ENCODE measurements around the gene SLC29A3. TPM values are rescaled to one million over a fixed set of nuclear protein-coding genes. Genes with fewer than 3 reads are reported as not detected.

SLC29A3 gene
- total and polyA plus RNA-seq, 2 of the 8 experiments (the other 6 are each of a cell fraction or from before 2014, with no cell fraction given) = 14.0 to 24.6 TPM

DNA sequence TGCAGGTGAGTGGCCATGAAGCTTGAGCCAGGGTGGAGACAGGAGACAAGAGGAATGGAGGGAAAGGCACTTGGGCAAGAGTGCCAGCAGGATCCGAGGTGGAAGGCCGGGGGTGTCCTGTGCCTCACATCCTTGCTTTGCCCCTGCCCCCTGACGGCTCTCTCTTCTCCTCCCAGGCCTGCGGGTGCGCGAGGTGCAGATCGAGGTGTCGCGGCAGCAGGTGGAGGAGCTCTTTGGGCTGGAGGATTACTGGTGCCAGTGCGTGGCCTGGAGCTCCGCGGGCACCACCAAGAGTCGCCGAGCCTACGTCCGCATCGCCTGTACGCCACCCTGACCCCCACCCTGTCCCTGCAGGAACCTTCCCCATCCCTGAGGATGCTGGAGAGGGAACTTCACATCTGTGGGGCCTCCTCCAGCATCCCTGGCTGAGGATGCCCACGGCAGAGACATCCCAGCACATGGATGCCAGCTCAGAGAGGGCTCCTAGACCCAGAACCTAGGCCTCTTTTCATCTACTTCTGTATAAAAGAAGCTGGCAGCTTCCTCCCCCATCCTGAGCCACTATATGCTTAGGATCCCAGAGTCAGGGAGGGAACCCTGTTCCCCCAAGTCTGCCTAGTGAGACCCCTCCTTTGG lies 34.4 kb upstream of the SLC29A3 start:
- no peak overlapping the region for H2BK120ac ChIP-seq (replicated peaks; ENCODE audit: low read depth, low read length)
- peak overlapping the region; percentile 52; the same call in 1 of the 2 replicates for H2BK5ac ChIP-seq (ENCODE audit: low read depth, low read length)
- no peak overlapping the region for H2BK20ac ChIP-seq (ENCODE audit: low read length)
- H3K4ac ChIP-seq (replicated peaks; ENCODE audit: insufficient read length, low read depth, low read length) = no peak overlapping the region
- no peak overlapping the region for H3K4me2 ChIP-seq (ENCODE audit: insufficient read depth in 1 of 2, low read depth in 2 of 2, low read length in 2 of 2)
- no peaks in the 10 kb centered on the region for H3K79me2 ChIP-seq (ENCODE audit: control insufficient read depth in 1 of 2, insufficient read depth in 2 of 2, low read length in 2 of 2)
- no peak overlapping the region for H2AK5ac ChIP-seq (ENCODE audit: low read depth, low read length)
- DNase-seq (ENCODE audit: low read depth in 1 of 2, low spot score in 2 of 2) (no peak), FAIRE-seq (no peak)
- H3K27ac ChIP-seq (ENCODE audit: low read depth, low read length) = no peak overlapping the region
- H3K4me1 ChIP-seq (replicated peaks in 1 of 4; ENCODE audit: control insufficient read depth in 3 of 4, insufficient read depth in 4 of 4, low read length in 3 of 4) = peaks cover 0 to 4% (median under 1%) of the 10 kb centered on the region in 4 experiments; a peak in 3 of 7 replicates
- peaks cover 2 to 11% of the 10 kb centered on the region in 2 experiments for H4K20me1 ChIP-seq (replicated peaks in 1 of 2; ENCODE audit: control insufficient read depth in 1 of 2, insufficient read depth in 2 of 2, low read length in 2 of 2)
- no peak overlapping the region; the same call in 1 of the 2 replicates for H3K18ac ChIP-seq (ENCODE audit: extremely low read depth, low read length)
- H3K56ac ChIP-seq (replicated peaks; ENCODE audit: insufficient read length, low read depth, low read length) = no peak overlapping the region
- no peak overlapping the region for H3K14ac ChIP-seq (ENCODE audit: insufficient read length)
- no peak overlapping the region for H2BK12ac ChIP-seq (ENCODE audit: low read depth, low read length)
- ChIA-PET CTCF (ENCODE audit: partially characterized antibody) (interaction anchor here (0.5 to 11.2 kb wide), 52 partner anchors 10 to 393 kb away, joined by 3 to 175 read pairs (median 5); partner anchors contain the start of gene UNC5B), POLR2A (ENCODE audit: partially characterized antibody) (interaction anchor here (0.6 kb wide), 2 partner anchors 15 to 148 kb away, joined by 3 read pairs; no protein-coding TSS in a partner anchor)
- no peak overlapping the region for H4K5ac ChIP-seq (ENCODE audit: insufficient read length, low read depth, low read length)
- 88% methylated on average over 16 of the region's 19 CpGs; no CpG with 5 or more reads in 1 of the 2 experiments for WGBS, 2 experiments (ENCODE audit: extremely low coverage in 1 of 2, insufficient coverage in 1 of 2, insufficient read length in 1 of 2, insufficient replicate concordance in 2 of 2, low coverage in 1 of 2, low lambda C conversion rate in 2 of 2, missing lambda C conversion rate in 1 of 2)
- no peaks in the 10 kb centered on the region for H3K27me3 ChIP-seq (replicated peaks in 1 of 4; ENCODE audit: control insufficient read depth in 3 of 4, extremely low read depth in 1 of 4, insufficient read depth in 3 of 4, low read length in 3 of 4)
- H4K8ac ChIP-seq (ENCODE audit: extremely low read depth, insufficient read depth, low read length) = no peak overlapping the region
- H2BK15ac ChIP-seq (ENCODE audit: low read length) = no peak overlapping the region
- H3K9ac ChIP-seq (replicated peaks in 1 of 4; ENCODE audit: extremely low read depth in 1 of 4, low read depth in 3 of 4, low read length in 3 of 4) = no peak overlapping the region
- no peak overlapping the region for H4K91ac ChIP-seq (replicated peaks; ENCODE audit: insufficient read length, low read length)
- H3K79me1 ChIP-seq (ENCODE audit: low read depth, low read length) = 0 out of 2 replicates have a peak, but pooled peaks cover 3% of the 10 kb centered on the region
- no peak overlapping the region for H3K4me3 ChIP-seq (ENCODE audit: extremely low read depth in 1 of 4, insufficient read depth in 2 of 4, low read depth in 3 of 4, low read length in 4 of 4)
- no peaks in the 10 kb centered on the region for H3K23me2 ChIP-seq (ENCODE audit: low read depth, low read length)
- no peak overlapping the region for H3K23ac ChIP-seq (ENCODE audit: insufficient read length)
- peaks cover 4 to 25% (median 14%) of the 10 kb centered on the region in 4 experiments; a peak in 6 of 8 replicates for H3K36me3 ChIP-seq (ENCODE audit: control insufficient read depth in 2 of 4, insufficient read depth in 4 of 4, low read length in 3 of 4)
- H3K9me3 ChIP-seq (ENCODE audit: insufficient read depth in 2 of 2, low read depth in 1 of 2, low read length in 1 of 2) = no peaks in the 10 kb centered on the region
- no peak overlapping the region for H2AFZ ChIP-seq (ENCODE audit: low read length)
- no peak for TF ChIP-seq TAF1 (IDR thresholded peaks at IDR 0.05; ENCODE audit: low read depth, low read length)
- TF ChIP-seq RNF2 (IDR thresholded peaks at IDR 0.05; ENCODE audit: borderline replicate concordance, low read depth, low read length, missing control alignments, poor library complexity, severe bottlenecking) = no peak
- TF ChIP-seq MAX (IDR thresholded peaks at IDR 0.05) = no peak
- TF ChIP-seq USF2 (IDR thresholded peaks at IDR 0.05; ENCODE audit: low read length) = no peak
- no peak for TF ChIP-seq CTBP2 (IDR thresholded peaks at IDR 0.05; ENCODE audit: borderline replicate concordance, insufficient read depth, insufficient read length, low read length)
- TF ChIP-seq POU5F1 (IDR thresholded peaks at IDR 0.05; ENCODE audit: low read depth, low read length) = no peak
- TF ChIP-seq CBX5 (IDR thresholded peaks at IDR 0.05; ENCODE audit: low read depth, low read length) = no peak
- TF ChIP-seq HDAC2 (IDR thresholded peaks at IDR 0.05; ENCODE audit: borderline replicate concordance in 1 of 2, low read depth in 2 of 2, low read length in 2 of 2) = no peak
- TF ChIP-seq, protein P1, sequence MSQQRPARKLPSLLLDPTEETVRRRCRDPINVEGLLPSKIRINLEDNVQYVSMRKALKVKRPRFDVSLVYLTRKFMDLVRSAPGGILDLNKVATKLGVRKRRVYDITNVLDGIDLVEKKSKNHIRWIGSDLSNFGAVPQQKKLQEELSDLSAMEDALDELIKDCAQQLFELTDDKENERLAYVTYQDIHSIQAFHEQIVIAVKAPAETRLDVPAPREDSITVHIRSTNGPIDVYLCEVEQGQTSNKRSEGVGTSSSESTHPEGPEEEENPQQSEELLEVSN (IDR thresholded peaks at IDR 0.05) = no peak

Measured in H1 (cell line).